ENCODE measurements around the gene CFAP20DC. TPM values are rescaled to one million over a fixed set of nuclear protein-coding genes. Genes with fewer than 3 reads are reported as not detected.

Gene CFAP20DC
- total and polyA plus RNA-seq, 10 of the 15 experiments (the other 5 are each of a cell fraction or from before 2014, with no cell fraction given) = 0.53 to 11.6 (median 2.0) TPM

DNA sequence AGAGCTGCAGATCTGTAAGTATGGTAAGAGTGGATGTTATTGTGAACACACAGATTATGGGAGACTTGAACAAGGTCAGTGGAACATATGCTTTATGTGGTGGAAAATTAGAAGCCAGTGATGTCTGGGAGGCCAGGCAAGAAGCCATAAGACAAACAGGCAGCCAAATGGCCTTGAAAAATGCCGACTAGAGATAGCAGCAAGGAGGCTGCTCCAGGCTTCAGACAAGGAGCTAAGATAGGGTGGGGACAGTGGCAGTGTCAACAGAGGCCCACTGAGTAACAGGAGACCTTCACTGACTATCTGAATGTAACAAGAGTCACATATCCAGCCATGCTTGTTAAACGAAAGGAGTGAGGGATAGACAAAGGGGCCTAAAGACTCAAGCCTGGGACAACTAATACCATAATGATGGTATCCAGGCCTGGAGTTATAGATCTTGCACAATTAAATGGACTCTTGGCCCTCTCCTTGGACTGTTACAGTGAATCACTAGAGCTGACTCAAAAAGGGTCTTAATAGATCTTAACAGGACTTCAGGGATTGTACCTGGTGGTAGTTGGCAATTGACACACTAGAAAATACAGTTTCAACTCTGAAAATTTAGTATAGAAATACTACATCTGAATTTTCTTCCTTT is 50.6 kb downstream of the CFAP20DC start:
- ChIA-PET POLR2A (no interaction called here), CTCF (interaction anchor here (2.6 to 7.5 kb wide), 2 partner anchors 55 to 175 kb away, joined by 11 to 116 read pairs; no protein-coding TSS in a partner anchor), SMC1A (ENCODE audit: uncharacterized antibody, unreplicated experiment) (interaction anchor here (1.4 to 4.3 kb wide), 7 partner anchors 8 to 175 kb away, joined by 4 to 37 read pairs (median 8); no protein-coding TSS in a partner anchor), RAD21 (ENCODE audit: unreplicated experiment) (no interaction called here)
- H3K79me2 ChIP-seq (ENCODE audit: control insufficient read depth, insufficient read depth, low read length) = no peaks in the 10 kb centered on the region
- no peak for DNase-seq (ENCODE audit: low read depth, low spot score)
- no peaks in the 10 kb centered on the region for H3K36me3 ChIP-seq (ENCODE audit: control insufficient read depth in 2 of 2, insufficient read depth in 2 of 2, low read length in 1 of 2)
- H3K9me3 ChIP-seq (replicated peaks; ENCODE audit: control insufficient read depth, insufficient read depth, low read length) = no peaks in the 10 kb centered on the region
- H2AFZ ChIP-seq (ENCODE audit: control insufficient read depth, low read depth, low read length) = no peak overlapping the region
- H3K9ac ChIP-seq (ENCODE audit: control insufficient read depth, insufficient read depth, low read length) = no peak overlapping the region
- ATAC-seq = no peak
- no peak overlapping the region for H3K27ac ChIP-seq (ENCODE audit: control insufficient read depth, insufficient read depth)
- no peak for FAIRE-seq
- no peaks in the 10 kb centered on the region for H4K20me1 ChIP-seq (ENCODE audit: control insufficient read depth, insufficient read depth)
- BruUV-seq (replicated peaks) = no TSS peak
- intact Hi-C loops (cut with micrococcal nuclease; ENCODE audit: unreplicated experiment) = loop anchor here (10.0 kb wide), 1 partner anchor 856 kb away; no protein-coding TSS in a partner anchor
- no peak overlapping the region for H3K4me3 ChIP-seq
- no peak for TF ChIP-seq EZH2 (IDR thresholded peaks at IDR 0.05; ENCODE audit: borderline replicate concordance, control insufficient read depth, low read depth, low read length)
- TF ChIP-seq JUNB (IDR thresholded peaks at IDR 0.05) = no peak
- TF ChIP-seq BACH1 (IDR thresholded peaks at IDR 0.05; ENCODE audit: borderline replicate concordance) = no peak
- no peak for TF ChIP-seq SUZ12 (IDR thresholded peaks at IDR 0.05; ENCODE audit: unreplicated experiment)
- no peak for TF ChIP-seq RAD51 (IDR thresholded peaks at IDR 0.05)
- no peak for TF ChIP-seq FOXM1 (IDR thresholded peaks at IDR 0.05; ENCODE audit: low read depth, low read length)
- no peak for TF ChIP-seq HDAC6 (IDR thresholded peaks at IDR 0.05; ENCODE audit: unreplicated experiment)
- no peak for TF ChIP-seq ZNF24 (IDR thresholded peaks at IDR 0.05)
- TF ChIP-seq RBBP5 (conservative IDR thresholded peaks at IDR 0.05) = no peak
- TF ChIP-seq USF1 (IDR thresholded peaks at IDR 0.05; ENCODE audit: borderline replicate concordance, extremely low read length, insufficient read depth, low read depth, low read length) = no peak
- no peak for TF ChIP-seq SRF (IDR thresholded peaks at IDR 0.05; ENCODE audit: low read depth in 2 of 2, low read length in 2 of 2)
- TF ChIP-seq PRDM15 (CRISPR knock-in tag; IDR thresholded peaks at IDR 0.05) = no peak
- no peak for TF ChIP-seq NFIC (IDR thresholded peaks at IDR 0.05; ENCODE audit: low read depth, low read length)
- TF ChIP-seq PAX5 (IDR thresholded peaks at IDR 0.05; ENCODE audit: borderline replicate concordance, low read depth, low read length) = no peak
- no peak for TF ChIP-seq SMAD1 (IDR thresholded peaks at IDR 0.05; ENCODE audit: low read depth, partially characterized antibody)
- TF ChIP-seq IRF3 (IDR thresholded peaks at IDR 0.05) = no peak
- TF ChIP-seq KLF5 (IDR thresholded peaks at IDR 0.05; ENCODE audit: partially characterized antibody) = no peak
- TF ChIP-seq CHD1 (IDR thresholded peaks at IDR 0.05; ENCODE audit: low read depth, low read length) = no peak
- no peak for TF ChIP-seq NBN (IDR thresholded peaks at IDR 0.05)
- TF ChIP-seq TCF12 (IDR thresholded peaks at IDR 0.05; ENCODE audit: low read depth, low read length) = no peak
- 55% methylated on average over 2 of the region's 2 CpGs for WGBS (ENCODE audit: insufficient coverage, insufficient replicate concordance, low lambda C conversion rate, missing lambda C conversion rate)
- no peak overlapping the region for H3K4me2 ChIP-seq (ENCODE audit: control insufficient read depth, insufficient read depth)
- no peaks in the 10 kb centered on the region for H3K27me3 ChIP-seq (replicated peaks in 1 of 2; ENCODE audit: control insufficient read depth in 2 of 2, insufficient read depth in 2 of 2, low read length in 1 of 2)
- no peaks in the 10 kb centered on the region for H3K4me1 ChIP-seq (ENCODE audit: control insufficient read depth, insufficient read depth, low read length)
- in situ Hi-C loops (cut with MboI) = no loop called here
